IMR-90 (cell line): ENCODE results near the gene BICD1. TPM values are rescaled to one million over a fixed set of nuclear protein-coding genes. Genes with fewer than 3 reads are reported as not detected.

Experiments
- ATAC-seq: fragments of 200-7000 bp; cut with Tn5 transposase; 2 replicates; pipeline ENCODE4 v1.9.1; 2020; ENCODE audit warnings: low read depth, mild to moderate bottlenecking, moderate library complexity
- BruUV-seq: library from RNA; stranded (reverse); fragments of 400-500 nt; replicated peaks from 2 replicates; lab custom pipeline; 2021; lab: Mats Ljungman, UMichigan
- CTCF ChIA-PET: fragments of 300-600 bp; formaldehyde crosslinking; extraction: SDS; loops from one replicate; lab custom pipeline; 2021; ENCODE audit warnings: antibody characterized with exemption; lab: Yijun Ruan, JAX
- POLR2A ChIA-PET: fragments of 300-600 bp; sonication (Branson Sonifier 250); formaldehyde crosslinking; loops from one replicate; lab custom pipeline; 2022; ENCODE audit warnings: antibody characterized with exemption; ENCODE audit not compliant: unreplicated experiment; lab: Charles Lee
- DNase-seq: peaks from one replicate; pipeline ENCODE4 v3.0.0; 2013
- H2AFZ ChIP-seq: replicated peaks from 2 replicates; pipeline ENCODE3; 2013; ENCODE audit warnings: low read length, mild to moderate bottlenecking; ENCODE audit not compliant: poor library complexity
- H2AK5ac ChIP-seq: 2 replicates; pipeline ENCODE4 v1.6.1; 2013; ENCODE audit warnings: low read depth, low read length, inconsistent platforms
- H2AK9ac ChIP-seq: replicated peaks from 2 replicates; pipeline ENCODE3; 2013; ENCODE audit warnings: mild to moderate bottlenecking, low read depth, low read length, moderate library complexity; ENCODE audit not compliant: poor library complexity
- H2BK120ac ChIP-seq: 2 replicates; pipeline ENCODE4 v1.6.1; 2013; ENCODE audit warnings: low read depth, low read length, inconsistent platforms
- H2BK15ac ChIP-seq: 3 replicates; pipeline ENCODE4 v1.6.1; 2013; ENCODE audit warnings: low read depth, low read length, inconsistent platforms
- H2BK20ac ChIP-seq: 2 replicates; pipeline ENCODE4 v1.6.1; 2013; ENCODE audit warnings: low read depth, mild to moderate bottlenecking, inconsistent platforms, low read length, moderate library complexity
- H2BK5ac ChIP-seq: 2 replicates; pipeline ENCODE4 v1.6.1; 2013; ENCODE audit warnings: mild to moderate bottlenecking, low read depth, low read length, inconsistent platforms; ENCODE audit not compliant: poor library complexity, severe bottlenecking
- H3K14ac ChIP-seq: replicated peaks from 2 replicates; pipeline ENCODE4 v1.6.1; 2013; ENCODE audit warnings: low read depth, low read length, inconsistent platforms
- H3K18ac ChIP-seq: 2 replicates; pipeline ENCODE4 v1.6.1; 2013; ENCODE audit warnings: low read depth, low read length, control low read depth
- H3K23ac ChIP-seq: 2 replicates; pipeline ENCODE4 v1.6.1; 2013; ENCODE audit warnings: low read depth, low read length, inconsistent platforms
- H3K27ac ChIP-seq: 2 replicates; pipeline ENCODE4 v1.5.1; 2013; ENCODE audit warnings: mild to moderate bottlenecking, control low read depth, low read length; ENCODE audit not compliant: insufficient read depth
- H3K27me3 ChIP-seq: 2 replicates; pipeline ENCODE4 v1.6.1; 2013; ENCODE audit warnings: low read length; ENCODE audit not compliant: control insufficient read depth, insufficient read depth
- H3K36me3 ChIP-seq: 2 replicates; pipeline ENCODE4 v1.6.1; 2013; ENCODE audit warnings: low read length, mixed read lengths; ENCODE audit not compliant: control insufficient read depth, insufficient read depth
- H3K4ac ChIP-seq: 2 replicates; pipeline ENCODE4 v1.6.1; 2013; ENCODE audit warnings: low read depth, low read length, inconsistent platforms
- H3K4me1 ChIP-seq: 2 replicates; pipeline ENCODE4 v1.6.1; 2013; ENCODE audit warnings: low read length, mixed read lengths; ENCODE audit not compliant: control insufficient read depth, insufficient read depth
- H3K4me2 ChIP-seq: 2 replicates; pipeline ENCODE4 v1.6.1; 2013; ENCODE audit warnings: low read depth, mild to moderate bottlenecking, control low read depth, low read length, moderate library complexity
- H3K4me3 ChIP-seq: 2 replicates; pipeline ENCODE4 v1.5.1; 2013; ENCODE audit warnings: low read depth, mild to moderate bottlenecking, control low read depth, low read length, moderate library complexity; ENCODE audit not compliant: insufficient read depth
- H3K56ac ChIP-seq: 2 replicates; pipeline ENCODE4 v1.6.1; 2013; ENCODE audit warnings: low read length, inconsistent platforms; ENCODE audit not compliant: insufficient read depth; ENCODE audit errors: extremely low read depth
- H3K79me1 ChIP-seq, 2 experiments: 2 replicates each; pipeline ENCODE4 v1.6.1; 2013; ENCODE audit warnings: low read length in 2 of 2, inconsistent platforms in 1 of 2, low read depth in 1 of 2
- H3K9ac ChIP-seq: 2 replicates; pipeline ENCODE4 v1.6.1; 2013; ENCODE audit warnings: low read depth, low read length, control low read depth
- H3K9me1 ChIP-seq: 2 replicates; pipeline ENCODE4 v1.6.1; 2013; ENCODE audit warnings: low read length, inconsistent platforms; ENCODE audit not compliant: insufficient read depth
- H3K9me3 ChIP-seq: 2 replicates; pipeline ENCODE4 v1.6.1; 2013; ENCODE audit warnings: low read length; ENCODE audit not compliant: control insufficient read depth, insufficient read depth
- H4K20me1 ChIP-seq: 2 replicates; pipeline ENCODE4 v1.6.1; 2013; ENCODE audit warnings: low read length, inconsistent platforms; ENCODE audit not compliant: insufficient read depth
- H4K5ac ChIP-seq: 2 replicates; pipeline ENCODE4 v1.6.1; 2013; ENCODE audit warnings: mild to moderate bottlenecking, low read depth, low read length, control low read depth
- H4K8ac ChIP-seq, 2 experiments: 2 replicates each; pipeline ENCODE4 v1.6.1; 2013; ENCODE audit warnings: low read depth in 2 of 2, low read length in 2 of 2, control low read depth in 1 of 2, inconsistent platforms in 1 of 2
- H4K91ac ChIP-seq: 2 replicates; pipeline ENCODE4 v1.6.1; 2013; ENCODE audit warnings: low read depth, low read length, inconsistent platforms; ENCODE audit not compliant: insufficient read depth
- MXI1 ChIP-seq: IDR thresholded peaks from 2 replicates; pipeline ENCODE4 v1.6.1; 2012; ENCODE audit warnings: low read depth, mild to moderate bottlenecking, low read length, moderate library complexity, borderline replicate concordance
- WGBS, 2 experiments: methylation state at CpG; one replicate each; pipeline versions ENCODE4 v1.1.5 to v1.1.7; 2013; ENCODE audit warnings: missing lambda C conversion rate in 2 of 2; ENCODE audit not compliant: insufficient read length in 1 of 2; ENCODE audit errors: extremely low coverage in 2 of 2; 5-methylcytosine and 5-hydroxymethylcytosine counted together
- dilution Hi-C: fragments of 300-500 bp; cut with HindIII; formaldehyde crosslinking; loops from one replicate; pipeline ENCODE4 v1.14.3; 2018; ENCODE audit warnings: low sequenced_read_pairs; ENCODE audit not compliant: unreplicated experiment
- in situ Hi-C: fragments of 300-500 bp; cut with MboI; formaldehyde crosslinking; loops from 3 replicates; pipeline ENCODE4 v1.14.3; 2019; ENCODE audit warnings: low sequenced_read_pairs, inconsistent platforms, mixed read lengths
- intact Hi-C: fragments of 100-400 bp; cut with micrococcal nuclease; formaldehyde crosslinking; loops from 2 replicates; pipeline ENCODE4 v1.10.0; 2022
- polyA plus RNA-seq, 3 experiments: library from polyadenylated mRNA; depleted of rRNA; stranded (reverse); fragments of >200 nt; gene quantifications; 2 replicates each; pipeline ENCODE4 v1.2.3, GENCODE V29; 2012; ENCODE audit warnings: low replicate concordance in 1 of 3
- total RNA-seq: library from RNA; depleted of rRNA; stranded (reverse); fragments of >200 nt; gene quantifications from 2 replicates; pipeline ENCODE4 v1.2.3, GENCODE V29; 2012
- TF ChIP-seq, protein P1 (sequence below): fragments of 150-350 bp; IDR thresholded peaks from 2 replicates; pipeline ENCODE4 v1.6.1; 2016; ENCODE audit warnings: low read depth, mild to moderate bottlenecking, low read length, moderate library complexity, borderline replicate concordance

BICD1 gene
- total and polyA plus RNA-seq, 2 of the 4 experiments (the other 2 are of a cell fraction): 17.2 to 21.8 TPM

DNA sequence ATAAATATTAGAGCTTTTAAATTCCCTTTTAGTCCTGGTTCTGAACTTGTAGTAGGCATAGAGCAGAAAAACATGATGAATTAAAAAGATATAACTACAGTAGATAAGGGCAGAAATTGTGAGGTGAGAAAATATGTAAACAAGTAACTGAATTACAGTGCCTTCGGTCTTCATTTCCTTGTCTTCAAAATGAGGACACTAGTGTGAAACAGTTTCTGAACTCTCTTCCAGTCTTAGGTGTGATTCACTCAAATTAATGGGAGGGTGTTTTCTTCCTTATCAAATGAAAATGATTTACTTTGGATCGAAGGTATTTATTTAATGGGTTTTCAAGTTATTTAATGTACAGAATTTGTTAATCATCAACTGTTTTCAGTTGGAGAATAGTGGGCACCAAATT is 294.2 kb downstream of the BICD1 start:
- Histone ChIP-seq H3K56ac (no peak overlapping the region), H3K36me3 (no peaks in the 10 kb centered on the region), H2BK20ac (no peak overlapping the region), H4K20me1 (no peaks in the 10 kb centered on the region; the same call in 1 of the 2 replicates), H2BK120ac (no peak overlapping the region), H3K79me1 (no peaks in the 10 kb centered on the region), H2AK9ac (no peak overlapping the region), H2AK5ac (no peak overlapping the region), H4K8ac (no peak overlapping the region), H2AFZ (no peak overlapping the region), H3K27me3 (peaks cover 40% of the 10 kb centered on the region), H3K9me3 (no peaks in the 10 kb centered on the region), H4K91ac (no peak overlapping the region), H3K4me2 (no peak overlapping the region), H3K9me1 (no peaks in the 10 kb centered on the region), H3K4me1 (no peaks in the 10 kb centered on the region), H3K4me3 (no peak overlapping the region), H2BK15ac (no peak overlapping the region), H3K4ac (no peak overlapping the region), H3K14ac (no peak overlapping the region), H4K5ac (no peak overlapping the region), H3K9ac (no peak overlapping the region), H3K23ac (no peak overlapping the region), H3K18ac (no peak overlapping the region), H3K27ac (no peak overlapping the region), H2BK5ac (no peak overlapping the region)
- DNase-seq (no peak), ATAC-seq (no peak)
- in situ Hi-C loops (no loop called here), intact Hi-C loops (loop anchor here (5.0 kb wide), 1 partner anchor 604 kb away; no protein-coding TSS in a partner anchor), dilution Hi-C loops (no loop called here)
- POLR2A ChIA-PET: no interaction called here
- no TSS peak for BruUV-seq
- CTCF ChIA-PET: interaction anchor here (0.6 kb wide), 1 partner anchor 8 kb away, joined by 3 read pairs; no protein-coding TSS in a partner anchor
- WGBS, 2 experiments: no CpG with 5 or more reads among the region's 2 CpGs
- TF ChIP-seq, protein P1, sequence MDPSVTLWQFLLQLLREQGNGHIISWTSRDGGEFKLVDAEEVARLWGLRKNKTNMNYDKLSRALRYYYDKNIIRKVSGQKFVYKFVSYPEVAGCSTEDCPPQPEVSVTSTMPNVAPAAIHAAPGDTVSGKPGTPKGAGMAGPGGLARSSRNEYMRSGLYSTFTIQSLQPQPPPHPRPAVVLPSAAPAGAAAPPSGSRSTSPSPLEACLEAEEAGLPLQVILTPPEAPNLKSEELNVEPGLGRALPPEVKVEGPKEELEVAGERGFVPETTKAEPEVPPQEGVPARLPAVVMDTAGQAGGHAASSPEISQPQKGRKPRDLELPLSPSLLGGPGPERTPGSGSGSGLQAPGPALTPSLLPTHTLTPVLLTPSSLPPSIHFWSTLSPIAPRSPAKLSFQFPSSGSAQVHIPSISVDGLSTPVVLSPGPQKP: no peak
- TF ChIP-seq MXI1: no peak
